ENCODE measurements around the gene NTN3. TPM values are rescaled to one million over a fixed set of nuclear protein-coding genes. Genes with fewer than 3 reads are reported as not detected.

The NTN3 gene
- total RNA-seq, 8 experiments from 2014 or later: 0.51 to 4.6 (median 1.4) TPM

DNA sequence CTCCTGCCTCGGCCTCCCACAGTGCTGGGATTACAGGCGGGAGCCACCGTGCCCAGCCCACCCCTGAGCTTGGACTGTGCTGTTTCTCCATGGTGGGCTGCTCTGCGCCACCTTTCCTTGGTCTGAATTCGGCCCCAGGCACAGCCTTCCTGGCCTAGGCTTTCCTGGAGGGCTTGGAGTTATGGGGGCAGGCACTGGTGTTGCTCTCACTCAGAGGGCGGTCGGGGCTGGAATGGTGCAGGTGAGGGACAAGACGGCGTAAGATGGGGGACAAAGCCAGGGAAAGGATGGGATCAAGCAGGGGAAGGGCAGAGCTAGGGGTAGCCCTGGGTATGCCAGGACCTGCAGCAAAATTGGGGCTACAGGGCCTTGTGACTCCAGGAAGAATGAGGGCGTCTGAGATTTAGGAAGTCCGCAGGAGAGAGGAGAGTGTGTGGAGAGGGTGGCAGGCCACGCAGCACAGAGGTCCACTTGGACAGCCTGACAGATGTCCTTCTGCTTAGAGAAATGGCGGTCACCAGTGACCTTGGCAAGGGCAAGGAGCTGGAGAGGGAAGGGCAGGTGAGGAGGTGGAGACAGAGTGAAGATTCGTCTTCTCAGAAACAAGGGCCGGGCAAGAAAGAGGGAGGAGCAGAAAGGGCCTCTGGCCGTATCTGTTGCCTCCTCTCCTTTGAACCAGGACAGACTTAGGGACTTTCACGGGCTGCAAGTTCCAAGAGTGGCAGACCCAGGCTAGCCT is 41.1 kb downstream of the NTN3 start:
- Histone ChIP-seq H3K4me1 (replicated peaks in 1 of 2) (peaks cover 26 to 28% of the 10 kb centered on the region in 2 donors), H3K4me3 (no peak overlapping the region), H3K27ac (no peak overlapping the region)
- 83 to 100% (median 100%) methylated on average over 1 to 5 of the region's 17 CpGs; no CpG with 5 or more reads in 5 of the 10 experiments for WGBS, 10 experiments
- in situ Hi-C loops (cut with MboI; ENCODE audit: low pct_unique_long_range_greater_than_20kb in 2 of 9, low sequenced_read_pairs in 9 of 9, unreplicated experiment in 9 of 9): no loop called here
- no peak for ATAC-seq (replicated peaks in 6 of 8)

DNA sequence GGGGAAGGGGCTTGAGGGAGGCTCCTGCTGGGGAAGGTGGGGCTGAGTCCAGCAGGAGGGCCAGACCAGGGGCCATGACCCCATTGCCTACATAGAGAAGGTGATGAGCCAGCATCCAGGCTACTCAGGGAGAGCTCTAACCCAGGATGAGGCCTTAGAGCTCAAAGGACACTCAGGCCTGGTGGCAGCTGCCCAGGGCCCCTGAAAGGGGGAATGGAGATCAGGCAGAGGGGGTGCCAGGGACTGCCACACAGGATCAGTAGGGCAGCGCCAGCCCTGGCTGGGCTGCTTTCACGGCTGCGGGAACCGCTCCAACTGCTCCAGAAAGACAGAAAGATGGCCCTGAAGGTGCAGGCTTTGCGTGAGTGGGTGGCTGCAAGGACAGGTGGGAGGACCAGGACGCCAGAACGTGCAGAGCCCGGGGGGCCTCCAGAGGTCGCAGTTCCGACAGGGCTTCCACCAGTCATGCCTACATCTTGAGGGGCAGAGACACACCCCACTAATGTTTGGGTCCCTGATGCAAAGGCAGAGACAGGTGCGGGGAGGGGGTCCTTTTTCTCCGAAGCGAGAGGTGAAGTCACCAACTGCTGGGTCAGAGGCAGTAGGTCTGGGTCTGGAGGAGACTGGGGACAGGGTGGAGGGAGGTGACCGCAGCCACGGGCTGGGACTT is 41.8 kb downstream of the NTN3 start:
- peak overlapping the region; percentile 99 for H3K27ac ChIP-seq
- peak overlapping the region; percentile 80 to 100 (median 93) for H3K4me3 ChIP-seq
- peak in 3 of 8 experiments; percentile 0 to 2 (median 1) for ATAC-seq (replicated peaks in 6 of 8)
- in situ Hi-C loops (cut with MboI; ENCODE audit: low pct_unique_long_range_greater_than_20kb in 2 of 9, low sequenced_read_pairs in 9 of 9, unreplicated experiment in 9 of 9): no loop called here
- H3K4me1 ChIP-seq (replicated peaks in 1 of 2): peaks cover 26 to 28% of the 10 kb centered on the region in 2 donors
- WGBS, 10 experiments: 12 to 90% (median 50%) methylated on average over 2 to 5 of the region's 15 CpGs; no CpG with 5 or more reads in 5 of the 10 experiments

DNA sequence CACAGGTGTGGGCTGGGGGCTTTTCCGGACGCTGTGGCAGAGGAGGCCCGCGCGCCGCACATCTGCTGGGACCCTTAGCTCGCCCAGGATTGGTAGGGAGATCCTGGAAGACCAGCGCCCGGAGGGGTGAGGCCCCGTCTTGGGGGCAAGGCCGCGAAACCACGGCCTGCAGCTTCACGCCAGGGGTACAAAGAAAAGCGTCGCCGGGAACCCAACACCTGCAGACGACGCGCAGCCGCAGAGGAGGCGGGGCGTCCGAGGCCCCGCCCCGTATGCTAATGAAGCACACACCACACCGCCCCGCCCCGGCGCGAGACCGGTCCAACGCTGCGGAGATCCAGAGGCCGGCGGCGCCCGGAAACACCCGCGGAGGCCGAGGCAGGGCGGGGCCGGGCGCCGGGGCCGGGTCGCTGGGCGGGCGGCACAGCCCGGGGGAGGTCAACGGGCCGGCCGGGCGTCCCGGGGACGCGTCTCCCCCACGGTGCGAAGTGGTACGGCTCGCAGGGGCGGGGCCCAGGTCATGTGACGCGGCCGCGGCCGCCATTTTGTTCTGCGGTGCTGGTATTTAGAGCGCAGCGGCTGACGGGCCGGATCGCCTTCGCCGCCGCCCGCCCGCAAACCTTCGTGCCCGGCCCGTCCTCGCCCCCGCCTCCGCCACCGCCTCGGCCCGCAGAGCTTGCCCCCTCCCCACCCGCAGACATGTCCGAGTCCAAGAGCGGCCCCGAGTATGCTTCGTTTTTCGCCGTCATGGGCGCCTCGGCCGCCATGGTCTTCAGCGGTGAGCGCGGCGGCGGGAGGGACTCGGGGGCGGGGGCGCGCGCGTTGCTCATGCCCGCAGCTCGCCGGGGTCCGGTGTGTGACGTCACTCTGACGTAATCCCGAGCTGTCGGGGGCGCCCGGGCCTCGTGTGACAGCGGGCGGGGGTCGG is 42.6 kb downstream of the NTN3 start, which contains the start of gene ATP6V0C:
TSS of gene ATP6V0C (plus strand) at position 548 of the 928 bp plus-strand sequence. CDS start at position 700, 152 bp downstream.
- Histone ChIP-seq H3K27ac (peak within 1 kb of the TSS; percentile 99), H3K4me3 (peak within 1 kb of the TSS; percentile 80 to 100 (median 93)), H3K4me1 (replicated peaks in 1 of 2) (peaks cover 26 to 28% of the 10 kb centered on the region in 2 donors)
- in situ Hi-C loops (cut with MboI; ENCODE audit: low pct_unique_long_range_greater_than_20kb in 2 of 9, low sequenced_read_pairs in 9 of 9, unreplicated experiment in 9 of 9): no loop called here
- peak; percentile 68 to 86 (median 82) for ATAC-seq (replicated peaks in 6 of 8)
- no CpG with 5 or more reads among the region's 122 CpGs for WGBS, 10 experiments

DNA sequence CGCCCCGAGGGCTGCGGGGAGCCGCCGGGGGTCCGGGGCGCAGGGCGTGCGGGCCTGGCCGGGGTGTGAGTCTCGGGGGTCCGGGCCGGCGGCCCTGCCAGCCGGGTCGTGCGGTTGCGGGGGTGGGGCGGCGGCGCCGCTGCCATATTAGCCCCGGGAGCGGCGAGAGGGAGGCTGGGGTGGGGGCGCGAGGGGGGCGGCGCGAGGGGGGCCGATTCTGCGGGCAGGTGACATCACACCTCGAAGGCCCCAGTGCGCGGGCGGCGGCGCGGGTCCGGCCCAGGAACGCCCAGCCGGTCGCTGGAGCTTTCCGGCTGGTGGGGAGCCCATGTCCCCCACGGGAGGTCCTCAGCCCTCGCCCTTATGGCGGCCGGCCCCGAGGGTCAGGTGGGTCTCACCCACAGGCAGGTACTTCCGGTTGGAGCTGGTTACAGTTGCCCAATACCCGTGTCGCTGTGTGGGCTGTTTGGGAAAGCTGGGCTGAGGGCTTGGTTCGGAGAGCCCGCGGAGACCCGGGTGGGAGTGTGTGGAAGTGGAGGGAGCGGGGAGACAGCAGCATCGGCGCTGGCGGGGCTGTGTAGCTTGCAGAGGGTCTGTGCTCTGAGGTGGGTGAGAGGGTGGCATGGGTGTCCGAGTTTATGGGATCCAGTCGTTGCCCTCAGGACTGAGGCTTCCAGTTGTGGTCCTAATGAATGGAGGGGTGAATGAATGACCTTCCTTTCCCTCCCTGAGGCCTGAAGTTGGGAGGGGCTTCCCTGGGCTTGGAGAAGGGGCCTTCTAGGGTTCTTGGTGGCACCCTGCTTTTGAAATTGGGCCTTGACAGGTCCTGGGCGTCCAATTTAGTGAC is 43.5 kb downstream of the NTN3 start:
- in situ Hi-C loops (cut with MboI; ENCODE audit: low pct_unique_long_range_greater_than_20kb in 2 of 9, low sequenced_read_pairs in 9 of 9, unreplicated experiment in 9 of 9): no loop called here
- peaks cover 28% of the 10 kb centered on the region in 2 donors for H3K4me1 ChIP-seq (replicated peaks in 1 of 2)
- H3K27ac ChIP-seq: peak overlapping the region; percentile 99
- H3K4me3 ChIP-seq: peak overlapping the region; percentile 80 to 100 (median 93)
- ATAC-seq (replicated peaks in 6 of 8): peak in 4 of 8 experiments; percentile 0 to 2 (median 0)
- WGBS, 10 experiments: 0 to 24% (median 0%) methylated on average over 2 to 7 of the region's 63 CpGs; no CpG with 5 or more reads in 5 of the 10 experiments

DNA sequence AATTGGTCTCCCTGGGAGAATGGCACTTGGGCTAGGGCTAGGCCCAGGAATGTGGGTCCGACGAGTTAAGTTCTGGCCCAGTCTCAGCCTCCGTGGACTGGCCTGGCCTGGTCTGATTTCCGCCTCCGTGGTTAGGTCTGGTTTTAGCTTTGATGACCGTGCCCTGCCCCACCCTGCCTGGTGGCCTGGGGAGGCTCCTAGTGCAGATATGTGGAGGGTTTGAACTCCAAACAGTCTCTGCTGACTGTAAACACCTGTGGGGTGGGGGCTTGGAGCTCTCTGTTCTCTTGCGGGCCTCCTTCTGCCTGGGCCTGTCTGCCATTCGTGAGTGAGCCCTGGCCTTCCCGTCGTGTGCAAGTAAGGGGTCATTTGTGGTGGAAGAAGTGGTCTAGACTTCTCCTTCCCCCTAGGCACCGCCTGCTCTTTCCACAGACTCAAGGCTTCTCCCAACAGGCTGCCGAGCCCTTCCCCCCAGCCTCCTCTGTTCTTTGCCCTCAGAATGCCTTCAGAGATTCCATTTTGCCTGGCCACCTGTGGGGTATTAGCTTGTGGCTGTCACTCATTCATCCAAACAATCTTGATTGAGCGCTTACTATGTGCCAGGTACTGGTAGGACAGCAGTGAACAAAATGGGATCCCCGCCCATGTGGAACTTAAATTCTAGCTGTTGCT is 44.2 kb downstream of the NTN3 start:
- peak overlapping the region in 1 of 2 donors; percentile 99 for H3K27ac ChIP-seq
- H3K4me1 ChIP-seq (replicated peaks in 1 of 2): peaks cover 28 to 30% of the 10 kb centered on the region in 2 donors
- ATAC-seq (replicated peaks in 6 of 8): peak in 2 of 8 experiments; percentile 3 to 5
- peak overlapping the region; percentile 80 to 100 (median 93) for H3K4me3 ChIP-seq
- in situ Hi-C loops (cut with MboI; ENCODE audit: low pct_unique_long_range_greater_than_20kb in 2 of 9, low sequenced_read_pairs in 9 of 9, unreplicated experiment in 9 of 9): no loop called here
- WGBS, 10 experiments: 0 to 70% (median 63%) methylated on average over 1 to 8 of the region's 14 CpGs; no CpG with 5 or more reads in 4 of the 10 experiments

DNA sequence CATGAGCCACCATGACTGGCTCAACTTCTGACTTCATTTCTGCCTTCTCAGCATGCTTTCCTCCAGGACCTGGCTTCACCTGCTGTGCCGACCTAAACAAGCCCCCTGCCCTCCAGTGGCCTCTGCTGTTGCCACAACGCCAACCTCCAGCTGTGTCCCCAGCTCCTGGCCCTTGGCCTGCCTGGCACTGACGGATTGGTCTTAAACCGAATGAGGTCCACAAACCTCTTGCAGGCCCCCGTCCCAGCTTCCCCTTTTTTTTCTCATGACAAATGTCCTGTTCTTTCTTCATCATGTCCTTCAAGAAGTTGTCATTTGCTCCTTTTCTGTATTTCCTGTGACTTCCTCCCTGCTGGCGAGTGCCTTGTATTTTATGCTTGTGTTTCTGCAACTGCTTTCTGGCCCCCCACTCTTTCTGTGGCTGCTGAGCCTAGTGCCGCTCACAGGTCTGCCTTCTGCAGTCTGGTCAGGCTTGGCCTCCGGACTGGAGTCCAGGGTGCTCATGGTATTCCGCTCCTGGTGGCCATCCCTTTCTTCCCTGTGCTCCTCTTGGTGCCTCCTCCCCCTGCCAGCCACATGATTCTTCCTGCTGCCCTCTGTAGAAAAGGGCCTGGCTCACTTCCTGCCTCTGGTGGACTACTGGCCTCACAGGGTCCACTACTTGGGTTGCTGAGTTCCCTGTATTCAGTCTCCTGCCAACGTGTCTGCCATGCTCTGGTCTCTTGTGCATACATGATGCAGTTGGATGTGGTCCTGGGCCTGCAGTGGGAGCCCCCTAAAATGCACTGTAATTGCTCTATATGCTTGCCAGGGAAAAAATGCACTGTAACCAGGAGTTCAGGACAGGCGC is 45.5 kb downstream of the NTN3 start:
- 41 to 100% (median 75%) methylated on average over 1 to 6 of the region's 11 CpGs; no CpG with 5 or more reads in 1 of the 10 experiments for WGBS, 10 experiments
- ATAC-seq (replicated peaks in 6 of 8): no peak
- in situ Hi-C loops (cut with MboI; ENCODE audit: low pct_unique_long_range_greater_than_20kb in 2 of 9, low sequenced_read_pairs in 9 of 9, unreplicated experiment in 9 of 9): no loop called here
- no peak overlapping the region for H3K27ac ChIP-seq
- no peak overlapping the region for H3K4me3 ChIP-seq
- H3K4me1 ChIP-seq (replicated peaks in 1 of 2): peaks cover 28 to 32% of the 10 kb centered on the region in 2 donors

DNA sequence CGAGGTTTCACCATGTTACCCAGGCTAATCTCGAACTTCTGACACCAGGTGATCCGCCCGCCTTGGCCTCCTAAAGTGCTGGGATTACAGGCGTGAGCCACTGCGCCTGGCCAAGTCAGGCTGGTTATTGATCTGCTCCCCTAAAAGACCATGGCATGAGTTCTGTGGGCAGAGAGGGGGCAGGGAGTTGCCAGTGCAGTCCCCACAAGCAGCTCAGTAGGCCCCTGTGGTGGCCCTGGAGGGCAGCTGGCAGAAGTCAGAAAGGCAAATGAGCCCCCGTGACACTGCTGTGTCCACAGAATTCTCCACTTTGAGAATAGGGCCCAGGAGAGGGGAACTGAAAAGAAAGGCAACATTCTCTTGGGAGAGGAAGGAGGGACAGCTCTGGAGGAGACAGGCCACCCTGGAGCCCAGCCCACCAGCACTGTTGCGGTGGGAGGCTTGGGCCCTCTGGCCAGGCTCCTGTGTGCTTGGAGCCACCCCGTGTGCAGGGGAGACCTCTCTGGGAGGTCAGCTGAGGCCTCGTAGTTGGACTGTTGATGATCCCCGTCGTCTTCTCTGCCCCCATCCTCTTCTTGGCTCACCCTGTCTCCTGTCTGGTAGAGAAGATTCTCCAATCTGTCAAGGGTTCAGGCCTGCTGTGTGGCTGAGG is 47.0 kb downstream of the NTN3 start:
- Histone ChIP-seq H3K4me3 (no peak overlapping the region), H3K4me1 (replicated peaks in 1 of 2) (peaks cover 17 to 20% of the 10 kb centered on the region in 2 donors), H3K27ac (no peak overlapping the region)
- WGBS, 10 experiments: 70 to 100% (median 91%) methylated on average over 2 to 11 of the region's 12 CpGs; no CpG with 5 or more reads in 5 of the 10 experiments
- ATAC-seq (replicated peaks in 6 of 8): no peak
- in situ Hi-C loops (cut with MboI; ENCODE audit: low pct_unique_long_range_greater_than_20kb in 2 of 9, low sequenced_read_pairs in 9 of 9, unreplicated experiment in 9 of 9): no loop called here

DNA sequence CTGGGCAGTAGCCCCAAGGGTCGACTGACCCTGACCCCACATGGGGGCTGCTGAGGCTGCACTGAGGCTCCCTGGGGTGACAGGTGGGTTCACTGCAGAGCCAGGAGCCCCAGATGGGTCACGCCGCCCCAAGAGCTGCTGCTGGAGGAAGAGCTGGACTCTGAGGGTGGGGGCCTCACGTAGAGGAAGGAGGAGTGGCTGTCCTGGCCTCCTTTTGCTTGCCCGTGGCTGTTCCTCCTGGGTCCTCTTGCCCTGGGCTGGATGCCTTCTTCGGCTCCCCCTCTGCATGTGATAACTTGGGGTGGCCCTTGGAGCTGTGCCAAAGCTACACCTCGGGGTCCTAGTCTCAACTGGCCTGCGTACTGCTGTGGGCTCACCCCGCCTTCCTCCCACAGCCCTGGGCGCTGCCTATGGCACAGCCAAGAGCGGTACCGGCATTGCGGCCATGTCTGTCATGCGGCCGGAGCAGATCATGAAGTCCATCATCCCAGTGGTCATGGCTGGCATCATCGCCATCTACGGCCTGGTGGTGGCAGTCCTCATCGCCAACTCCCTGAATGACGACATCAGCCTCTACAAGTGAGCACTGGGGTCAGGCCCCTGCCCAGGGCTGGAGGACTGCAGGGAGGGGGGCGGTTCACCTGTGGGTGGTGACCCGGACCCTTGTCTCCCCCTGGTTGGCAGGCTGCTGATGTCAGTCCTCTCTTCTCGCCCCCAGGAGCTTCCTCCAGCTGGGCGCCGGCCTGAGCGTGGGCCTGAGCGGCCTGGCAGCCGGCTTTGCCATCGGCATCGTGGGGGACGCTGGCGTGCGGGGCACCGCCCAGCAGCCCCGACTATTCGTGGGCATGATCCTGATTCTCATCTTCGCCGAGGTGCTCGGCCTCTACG is 48.0 kb downstream of the NTN3 start:
- H3K4me3 ChIP-seq: peak overlapping the region in 1 of 5 donors; percentile 8
- in situ Hi-C loops (cut with MboI; ENCODE audit: low pct_unique_long_range_greater_than_20kb in 2 of 9, low sequenced_read_pairs in 9 of 9, unreplicated experiment in 9 of 9): no loop called here
- WGBS, 10 experiments: 72 to 100% (median 89%) methylated on average over 1 to 9 of the region's 39 CpGs; no CpG with 5 or more reads in 6 of the 10 experiments
- peak overlapping the region in 1 of 2 donors; percentile 85 for H3K27ac ChIP-seq
- H3K4me1 ChIP-seq (replicated peaks in 1 of 2): peaks cover 16 to 19% of the 10 kb centered on the region in 2 donors
- ATAC-seq (replicated peaks in 6 of 8): peak in 4 of 8 experiments; percentile 0 to 2 (median 2)

DNA sequence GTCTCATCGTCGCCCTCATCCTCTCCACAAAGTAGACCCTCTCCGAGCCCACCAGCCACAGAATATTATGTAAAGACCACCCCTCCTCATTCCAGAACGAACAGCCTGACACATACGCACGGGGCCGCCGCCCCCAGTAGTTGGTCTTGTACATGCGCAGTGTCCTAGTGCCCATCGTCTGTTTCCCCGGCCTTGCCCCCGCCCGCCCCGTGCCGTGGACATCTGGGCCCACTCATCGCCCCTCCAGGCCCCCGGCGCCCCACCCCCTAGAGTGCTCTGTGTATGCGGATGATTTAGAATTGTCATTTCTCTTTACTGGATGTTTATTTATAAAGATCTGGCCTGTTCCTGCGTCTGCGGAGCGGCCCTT is 48.6 kb downstream of the NTN3 start:
- Histone ChIP-seq H3K27ac (peak overlapping the region in 1 of 2 donors; percentile 85), H3K4me3 (peak overlapping the region; percentile 59 to 97 (median 69)), H3K4me1 (replicated peaks in 1 of 2) (peaks cover 16 to 19% of the 10 kb centered on the region in 2 donors)
- in situ Hi-C loops (cut with MboI; ENCODE audit: low pct_unique_long_range_greater_than_20kb in 2 of 9, low sequenced_read_pairs in 9 of 9, unreplicated experiment in 9 of 9): no loop called here
- WGBS, 10 experiments: 0 to 70% methylated on average over 1 to 6 of the region's 22 CpGs; no CpG with 5 or more reads in 8 of the 10 experiments
- ATAC-seq (replicated peaks in 6 of 8): peak in 5 of 8 experiments; percentile 3 to 42 (median 28)

All from motor neuron (in vitro differentiated cells).